K562 (cell line): Measurements from ENCODE around the gene TNK2. TPM values are rescaled to one million over a fixed set of nuclear protein-coding genes. Genes with fewer than 3 reads are reported as not detected.

Experiments used
- ARID1B ChIP-seq: fragments of 450-650 bp; IDR thresholded peaks from 2 replicates; pipeline ENCODE4 v1.6.1; 2016; ENCODE audit warnings: antibody characterized with exemption, mild to moderate bottlenecking, inconsistent platforms
- CUX1 ChIP-seq: fragments of 200-800 bp; sonication (Bioruptor generic); IDR thresholded peaks from 2 replicates; pipeline ENCODE4 v1.6.1; 2016; ENCODE audit warnings: missing genetic modification characterization, missing compliant biosample characterization
- GTF2A2 ChIP-seq: IDR thresholded peaks from 2 replicates; pipeline ENCODE4 v1.6.1; 2016; ENCODE audit warnings: mild to moderate bottlenecking, missing genetic modification characterization, missing compliant biosample characterization
- RBM15 ChIP-seq: fragments of 200-400 bp; formaldehyde crosslinking; IDR thresholded peaks from 2 replicates; pipeline ENCODE4 v1.6.1; 2018; ENCODE audit warnings: mild to moderate bottlenecking, low read length, moderate library complexity; ENCODE audit not compliant: insufficient read depth
- polyA plus RNA-seq, 8 experiments: library from polyadenylated mRNA; depleted of rRNA in 4 of 8; stranded (reverse) in 5 of 8; unstranded in 3 of 8; fragments of >200 nt; fragmentation: Nextera tagmentation in 2 of 8; fragmentation: Illumina TruSeq in 1 of 8; extraction: Ambion mirVana in 2 of 8; extraction: Trizol in 1 of 8; gene quantifications; 2 replicates each; pipeline versions ENCODE4 v1.2.1 to v1.2.3, GENCODE V29; 2011 to 2014; ENCODE audit warnings: inconsistent platforms in 1 of 8, missing spikeins in 1 of 8
- total RNA-seq, 7 experiments: library from RNA; depleted of rRNA in 6 of 7; stranded (reverse); fragments of >200 nt in 6 of 7; fragmentation: Illumina TruSeq in 2 of 7; extraction: Trizol in 2 of 7; gene quantifications; 2 replicates each; pipeline versions ENCODE4 v1.2.1 to v1.2.3, GENCODE V29; 2011 to 2021; ENCODE audit warnings: low replicate concordance in 1 of 7

Gene TNK2
- total and polyA plus RNA-seq, 9 of the 15 experiments (the other 6 are each of a cell fraction or from before 2014, with no cell fraction given): 0.03 to 33.8 (median 6.5) TPM

- TF ChIP-seq CUX1 (CRISPR knock-in tag) (no peak), GTF2A2 (tag) (no peak), RBM15 (no peak), ARID1B (no peak)
Measured at GRCh38 chr3:195882002-195882441, 26.3 kb downstream of the TNK2 start (continued).
